GM21447 (cell line): ENCODE results near the gene LHFPL2.
"Not testable (repeated sequence)": the region's sequence is repeated elsewhere in the genome, so short reads cannot be mapped to it uniquely, and the experiment has no call there.

Experiments used
- ATAC-seq: cut with Tn5 transposase; IDR thresholded peaks from one replicate; pipeline ENCODE4 v1.9.1; 2021; ENCODE audit not compliant: unreplicated experiment

The LHFPL2 gene

GRCh38 chr5:78666975-78667374, 18.4 kb upstream of the LHFPL2 start:
- not testable (repeated sequence) for ATAC-seq

- no peak for ATAC-seq
Measured at GRCh38 chr5:78666041-78666444, 17.5 kb upstream of the LHFPL2 start.

- no peak for ATAC-seq
Measured at GRCh38 chr5:78665534-78665933, 17.0 kb upstream of the LHFPL2 start.

GRCh38 chr5:78662323-78662722, 13.8 kb upstream of the LHFPL2 start:
- ATAC-seq = no peak

- ATAC-seq = peak; percentile 83
Measured at GRCh38 chr5:78661691-78662090, 13.1 kb upstream of the LHFPL2 start.

GRCh38 chr5:78661044-78661443, 12.5 kb upstream of the LHFPL2 start:
- no peak for ATAC-seq

GRCh38 chr5:78660401-78660800, 11.8 kb upstream of the LHFPL2 start:
- no peak for ATAC-seq

DNA sequence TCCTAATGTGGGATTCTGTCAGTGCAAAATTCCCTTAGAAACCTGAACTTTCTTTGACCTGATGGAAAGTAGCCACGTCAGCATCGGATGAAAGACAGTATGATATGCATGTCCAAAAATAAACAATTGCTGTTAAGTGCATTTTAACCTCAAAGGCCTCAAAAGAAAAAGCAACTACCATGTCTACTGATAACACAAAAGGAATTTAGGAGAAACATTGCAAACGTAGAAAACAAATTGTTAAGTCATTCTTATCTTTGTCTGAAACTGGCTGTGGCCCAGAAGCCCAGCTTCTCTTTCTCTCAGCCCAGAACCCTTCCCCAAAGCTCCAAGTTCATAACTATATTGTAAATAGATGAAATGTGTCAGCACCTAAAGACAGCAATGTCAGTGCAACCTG, 11.1 kb upstream of the LHFPL2 start:
- no peak for ATAC-seq

DNA sequence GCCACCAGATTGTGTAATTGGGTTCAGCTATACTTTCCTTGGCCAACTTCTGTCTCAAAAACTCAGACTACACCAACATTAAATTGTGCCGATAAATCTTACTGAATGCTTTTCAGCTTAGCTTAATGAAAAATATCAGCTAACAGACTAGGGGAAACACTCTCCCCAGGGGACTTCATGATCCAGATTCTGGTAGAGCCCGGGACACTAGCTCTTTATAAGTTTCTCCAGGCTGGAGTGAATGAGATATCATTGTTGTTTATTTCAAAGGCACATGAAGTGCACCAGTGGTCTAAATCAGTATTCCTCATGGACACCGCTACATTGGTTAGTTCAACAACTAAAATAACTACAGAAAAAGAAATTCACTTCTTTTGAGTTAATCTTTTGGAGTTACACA, 10.5 kb upstream of the LHFPL2 start:
- ATAC-seq = no peak

- ATAC-seq = no peak
Measured at GRCh38 chr5:78657201-78657600, 8.6 kb upstream of the LHFPL2 start.

GRCh38 chr5:78655746-78656290, 7.2 kb upstream of the LHFPL2 start:
- no peak for ATAC-seq

DNA sequence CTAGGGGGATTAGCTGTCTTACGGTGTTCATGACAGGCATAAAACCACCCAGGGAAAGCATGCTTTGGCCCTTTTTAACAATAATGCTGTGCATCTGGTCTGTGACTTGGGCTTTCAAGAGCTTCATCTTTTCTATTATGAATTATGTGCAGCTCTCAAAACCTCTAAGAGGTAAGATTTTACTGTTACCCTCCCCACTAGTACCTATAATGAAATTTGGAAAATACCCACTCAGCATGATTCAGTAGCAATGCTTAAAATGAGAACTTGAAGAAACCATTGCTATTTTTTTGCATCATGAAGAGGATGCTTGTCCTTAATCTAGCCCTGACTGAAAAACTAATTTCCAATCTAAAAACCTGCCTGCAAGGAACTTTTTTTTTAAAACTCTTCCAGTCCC, 5.8 kb upstream of the LHFPL2 start:
- ATAC-seq = no peak

GRCh38 chr5:78653681-78654366, 5.3 kb upstream of the LHFPL2 start:
- no peak for ATAC-seq

GRCh38 chr5:78653031-78653430, 4.5 kb upstream of the LHFPL2 start:
- ATAC-seq = no peak

DNA sequence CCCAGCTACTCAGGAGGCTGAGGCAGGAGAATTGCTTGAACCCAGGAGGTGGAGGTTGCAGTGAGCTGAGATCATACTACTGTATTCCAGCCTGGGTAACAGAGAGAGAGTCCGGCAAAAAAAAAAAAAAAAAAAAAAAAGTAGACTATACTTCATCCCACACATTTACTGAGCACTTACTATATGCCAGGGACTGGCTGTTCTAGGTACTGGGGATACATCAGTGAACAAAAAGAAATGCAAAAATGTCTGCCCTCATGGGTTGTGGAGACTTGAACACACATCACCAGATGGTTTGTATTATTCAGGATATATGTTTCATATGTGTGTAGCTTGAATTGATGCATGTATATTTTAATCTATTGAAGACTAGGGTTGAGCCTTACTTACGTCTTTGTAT, 2.9 kb upstream of the LHFPL2 start:
- no peak for ATAC-seq

DNA sequence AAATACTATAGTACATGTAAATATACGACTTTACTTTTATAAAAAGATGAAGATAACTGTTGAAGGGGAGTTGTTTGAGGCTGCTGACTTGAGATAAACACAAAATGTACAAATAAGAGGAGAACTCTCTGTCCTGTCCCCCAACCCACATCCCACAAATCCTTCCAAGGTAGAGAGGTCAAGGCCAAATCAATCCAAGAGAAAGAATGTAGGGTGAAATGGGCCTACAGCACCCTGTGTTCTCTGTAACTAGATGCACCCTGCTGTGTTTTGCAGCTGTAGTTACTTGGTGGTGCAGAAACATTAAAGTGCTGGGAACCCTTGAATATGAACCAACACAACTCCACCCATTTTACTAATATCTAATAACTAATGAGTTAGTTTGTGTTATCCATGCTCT, 2.0 kb upstream of the LHFPL2 start:
- ATAC-seq = no peak

DNA sequence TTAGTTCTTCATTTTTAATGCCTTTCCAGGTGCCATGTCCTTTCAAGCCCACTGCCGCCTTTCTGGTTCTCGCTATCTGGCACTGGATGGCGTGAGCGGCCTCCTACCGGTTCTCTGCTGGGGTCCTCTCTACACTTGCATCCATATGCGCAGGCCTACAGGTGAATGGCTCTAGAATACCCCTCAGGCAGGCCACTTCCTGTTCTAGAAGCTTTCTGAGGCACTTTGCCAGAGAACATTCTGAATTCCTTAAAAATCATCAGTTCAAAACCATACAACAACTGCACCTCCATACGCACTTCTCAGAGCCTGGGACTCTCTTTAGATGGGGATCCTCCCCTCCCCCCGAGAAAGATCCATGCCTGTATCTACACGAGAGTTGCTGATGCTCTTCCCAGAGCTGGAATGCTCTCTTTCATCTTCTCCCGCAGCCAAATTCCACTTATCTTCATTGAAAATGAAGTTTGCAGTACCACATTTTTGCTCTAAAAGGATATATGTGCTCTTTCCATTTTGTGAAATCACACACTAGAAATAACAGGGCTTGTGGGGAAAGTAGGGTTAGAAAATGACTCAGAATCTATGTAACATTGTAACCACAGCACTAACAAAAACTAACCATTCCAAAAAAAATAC, 1.4 kb upstream of the LHFPL2 start:
- ATAC-seq = no peak

DNA sequence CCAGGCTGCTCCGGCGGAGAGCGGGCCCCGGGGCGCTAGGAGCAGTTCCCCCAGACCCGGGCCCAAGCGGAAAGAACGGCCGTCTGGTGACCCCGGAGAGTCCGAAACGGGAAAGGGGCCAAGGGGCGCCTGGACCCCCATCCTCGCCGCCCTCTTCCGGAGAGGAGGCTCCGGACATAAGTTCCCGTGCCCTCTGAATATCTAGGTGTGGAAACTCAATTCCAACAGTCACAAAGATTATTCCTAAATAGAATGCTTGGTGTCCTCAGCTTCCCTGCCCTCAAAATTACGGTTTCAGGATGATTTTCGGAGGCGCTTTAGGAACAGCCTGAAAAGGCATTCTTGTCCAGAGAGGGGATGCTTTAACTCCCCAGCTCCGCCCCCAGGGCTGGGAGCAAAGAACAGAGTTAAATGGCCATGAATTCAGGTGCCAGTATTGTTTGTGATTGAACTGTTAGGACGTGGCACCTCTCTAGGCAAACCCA, 681 bp upstream of the LHFPL2 start:
- ATAC-seq = no peak

GRCh38 chr5:78647838-78648358, 674 bp downstream of the LHFPL2 start:
- peak; percentile 31 for ATAC-seq

- no peak for ATAC-seq
Measured at GRCh38 chr5:78647351-78647818, 1.2 kb downstream of the LHFPL2 start.

DNA sequence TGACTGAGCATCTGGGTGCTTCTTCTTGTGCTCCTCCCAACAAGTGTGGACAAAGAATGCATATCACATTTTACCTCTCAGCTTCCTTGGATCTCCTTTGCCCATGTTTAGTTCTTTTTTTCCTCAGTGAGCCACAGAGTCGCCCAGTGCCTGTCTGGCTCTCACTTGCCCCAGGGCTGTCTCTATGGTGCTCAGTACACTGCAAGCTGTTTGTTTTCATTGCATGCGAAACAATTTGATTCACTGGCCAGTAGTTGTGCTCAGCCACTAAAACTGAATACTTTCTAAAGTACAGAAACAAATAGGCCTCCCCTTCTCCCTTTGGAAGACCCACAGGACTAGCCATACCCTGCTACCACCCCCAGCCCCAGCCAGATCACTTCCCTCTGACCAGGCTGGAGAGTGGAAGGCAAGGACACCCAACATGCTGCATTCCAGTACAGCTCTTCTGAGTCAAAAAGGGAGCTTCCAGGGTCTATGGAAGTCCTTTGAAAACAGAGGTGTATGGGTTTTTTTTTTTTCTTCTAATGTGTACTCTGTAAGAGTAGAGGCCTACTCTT, 3.8 kb downstream of the LHFPL2 start:
- ATAC-seq = no peak

DNA sequence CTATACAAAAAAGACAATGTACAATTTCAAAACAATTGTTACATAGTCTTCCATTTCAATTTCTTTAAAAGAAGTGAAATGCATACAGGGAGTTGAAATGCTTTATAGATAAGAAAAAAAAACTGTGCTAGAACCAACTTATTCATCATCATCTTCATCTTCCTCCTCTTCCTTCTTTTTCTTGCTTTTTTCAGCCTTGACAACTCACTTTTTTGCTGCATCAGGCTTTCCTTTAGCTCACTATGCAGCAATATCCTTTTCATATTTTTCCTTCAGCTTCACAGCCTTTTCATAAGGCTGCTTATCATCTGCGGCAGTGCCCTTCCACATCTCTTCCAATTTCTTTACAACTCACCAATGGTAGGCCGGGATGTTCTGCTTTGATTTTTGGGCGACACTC, 4.4 kb downstream of the LHFPL2 start:
- ATAC-seq = no peak
